ENCODE data around the gene NEUROG1. TPM values are rescaled to one million over a fixed set of nuclear protein-coding genes. Genes with fewer than 3 reads are reported as not detected.

The NEUROG1 gene
- polyA plus RNA-seq, 1 experiment = not detected

DNA sequence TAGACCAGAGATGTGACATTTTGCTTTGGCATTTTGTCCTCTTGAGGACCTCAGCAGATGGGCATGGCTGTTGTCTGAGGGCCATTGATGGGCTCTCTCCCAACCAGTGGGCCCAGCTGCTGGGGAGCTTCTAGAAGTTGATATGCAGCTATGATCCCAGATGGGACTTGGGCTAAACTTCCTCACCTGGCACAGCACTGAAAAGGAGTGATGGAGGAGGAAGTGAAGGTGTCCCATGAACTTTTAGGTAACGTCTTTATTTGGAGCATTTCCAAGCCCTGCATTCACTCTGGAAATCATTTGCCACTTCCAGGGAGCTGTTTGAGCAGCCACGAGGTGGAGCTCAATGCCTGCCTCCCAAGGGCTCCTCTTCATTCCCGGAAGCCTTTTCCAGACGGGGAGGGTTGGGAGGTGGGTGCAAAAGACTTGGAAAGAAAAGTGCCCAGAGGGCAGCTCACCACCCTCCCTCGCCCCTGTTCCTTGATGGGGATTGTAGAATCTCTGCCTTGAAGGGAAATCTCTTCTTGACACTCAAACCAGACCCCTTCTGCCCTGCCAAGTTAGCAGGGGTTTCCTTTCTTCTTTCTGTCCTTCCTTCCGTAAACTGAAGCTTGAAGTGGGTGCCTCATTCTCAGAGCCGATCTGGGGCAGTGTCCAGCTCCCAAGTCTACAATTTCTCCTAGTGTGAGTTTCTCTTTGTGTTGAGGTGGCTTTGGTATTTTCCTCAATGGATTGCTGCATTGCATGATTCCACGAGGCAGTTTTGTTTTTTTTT, 18.1 kb upstream of the NEUROG1 start:
- TF ChIP-seq CTCF (IDR thresholded peaks at IDR 0.05; ENCODE audit: low read depth, low read length) = peak; percentile 44
- Histone ChIP-seq H3K27ac (ENCODE audit: low read depth, low read length) (no peak overlapping the region), H3K4me3 (ENCODE audit: low read depth, low read length) (peak overlapping the region; percentile 20), H3K9me3 (ENCODE audit: control insufficient read depth, insufficient read depth, low read length) (no peaks in the 10 kb centered on the region), H3K27me3 (ENCODE audit: control insufficient read depth, insufficient read depth, low read length) (peaks cover 47% of the 10 kb centered on the region)
- POLR2A ChIA-PET = no interaction called here
- no peak for DNase-seq (ENCODE audit: low read depth, low spot score)
- CTCF ChIA-PET = interaction anchor here (0.6 to 26.4 kb wide), 10 partner anchors 7 to 277 kb away, joined by 3 to 1313 read pairs (median 5); no protein-coding TSS in a partner anchor

DNA sequence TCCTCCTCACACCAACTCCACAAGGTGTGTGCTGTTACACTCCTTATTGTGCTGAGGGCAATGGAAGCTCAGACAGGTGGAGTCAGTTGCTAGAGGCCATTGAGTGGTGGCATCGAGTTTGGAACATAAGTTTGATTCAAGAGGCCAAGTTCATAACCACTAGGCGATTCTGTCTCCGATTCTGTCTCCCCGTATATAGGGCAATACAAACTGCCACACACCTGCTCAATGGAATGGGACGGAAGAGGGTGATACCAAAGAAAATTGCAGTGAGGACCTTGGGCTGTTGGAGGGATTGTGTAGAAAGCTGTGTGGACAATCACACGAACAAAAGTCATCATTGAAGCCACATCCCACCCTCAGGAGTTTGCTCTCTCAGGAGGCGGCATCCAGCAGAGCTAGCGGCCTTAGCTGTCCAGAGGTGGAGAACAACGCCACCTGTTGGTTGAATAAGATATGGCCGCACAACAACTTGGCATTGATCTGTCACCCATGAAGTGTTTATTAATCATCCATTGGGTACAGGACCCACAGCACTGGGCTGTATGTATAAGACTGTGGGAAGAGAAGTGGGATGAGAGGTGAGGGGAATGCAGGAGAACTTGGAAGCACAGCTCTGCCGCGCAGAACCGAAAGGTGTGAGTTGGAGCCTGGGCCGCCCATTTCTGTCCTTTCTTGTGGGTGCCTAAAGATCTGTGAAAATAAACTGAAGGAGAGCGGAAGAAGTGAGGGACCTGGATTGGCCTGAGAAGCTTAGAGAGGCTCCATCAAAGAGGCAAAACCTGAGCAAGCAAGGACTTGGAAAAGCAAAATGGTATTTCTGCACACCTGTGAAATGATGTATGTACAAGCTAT, 16.1 kb upstream of the NEUROG1 start:
- peak; percentile 88 for TF ChIP-seq CTCF (IDR thresholded peaks at IDR 0.05; ENCODE audit: low read depth, low read length)
- CTCF ChIA-PET = interaction anchor here (0.7 to 26.4 kb wide), 24 partner anchors 9 to 279 kb away, joined by 3 to 1313 read pairs (median 6); no protein-coding TSS in a partner anchor
- H3K4me3 ChIP-seq (ENCODE audit: low read depth, low read length) = no peak overlapping the region
- H3K9me3 ChIP-seq (ENCODE audit: control insufficient read depth, insufficient read depth, low read length) = no peaks in the 10 kb centered on the region
- POLR2A ChIA-PET = interaction anchor here (0.7 to 1.1 kb wide), 2 partner anchors 57 to 85 kb away, joined by 3 to 5 read pairs; no protein-coding TSS in a partner anchor
- no peak overlapping the region for H3K27ac ChIP-seq (ENCODE audit: low read depth, low read length)
- DNase-seq (ENCODE audit: low read depth, low spot score) = peak; percentile 38
- peaks cover 56% of the 10 kb centered on the region for H3K27me3 ChIP-seq (ENCODE audit: control insufficient read depth, insufficient read depth, low read length)

DNA sequence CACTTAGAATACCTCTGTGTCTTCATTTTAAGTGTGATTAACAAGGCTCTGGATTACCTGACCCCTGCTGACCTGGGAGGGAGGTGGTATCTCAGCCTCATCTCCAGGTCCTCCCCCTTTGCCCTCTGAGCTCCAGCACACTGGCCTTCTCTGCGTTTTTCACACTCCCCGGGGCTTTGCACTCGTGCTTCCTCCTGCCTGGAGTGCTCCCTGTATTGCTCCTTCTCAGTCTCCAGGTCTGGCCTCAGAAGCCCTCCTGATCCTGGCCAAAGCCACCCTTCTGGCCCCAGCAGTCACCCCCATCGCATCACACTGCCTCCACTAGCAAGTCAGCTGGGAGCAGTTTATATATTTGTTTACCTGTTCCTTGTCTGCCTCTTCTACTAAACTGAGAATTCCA, 13.6 kb upstream of the NEUROG1 start:
- no peak overlapping the region for H3K4me3 ChIP-seq (ENCODE audit: low read depth, low read length)
- TF ChIP-seq CTCF (IDR thresholded peaks at IDR 0.05; ENCODE audit: low read depth, low read length) = no peak
- ChIA-PET POLR2A (interaction anchor here (1.2 kb wide), 1 partner anchor 83 kb away, joined by 3 read pairs; no protein-coding TSS in a partner anchor), CTCF (interaction anchor here (3.9 to 26.4 kb wide), 4 partner anchors 11 to 82 kb away, joined by 22 to 1313 read pairs (median 136); no protein-coding TSS in a partner anchor)
- H3K27me3 ChIP-seq (ENCODE audit: control insufficient read depth, insufficient read depth, low read length) = peaks cover 68% of the 10 kb centered on the region
- no peaks in the 10 kb centered on the region; the same call in 1 of the 2 replicates for H3K9me3 ChIP-seq (ENCODE audit: control insufficient read depth, insufficient read depth, low read length)
- no peak overlapping the region for H3K27ac ChIP-seq (ENCODE audit: low read depth, low read length)
- no peak for DNase-seq (ENCODE audit: low read depth, low spot score)

- no peaks in the 10 kb centered on the region; the same call in 1 of the 2 replicates for H3K9me3 ChIP-seq (ENCODE audit: control insufficient read depth, insufficient read depth, low read length)
- peaks cover 74% of the 10 kb centered on the region for H3K27me3 ChIP-seq (ENCODE audit: control insufficient read depth, insufficient read depth, low read length)
- ChIA-PET CTCF (interaction anchor here (8.9 to 26.4 kb wide), 3 partner anchors 13 to 80 kb away, joined by 91 to 1313 read pairs (median 182); no protein-coding TSS in a partner anchor), POLR2A (no interaction called here)
- H3K4me3 ChIP-seq (ENCODE audit: low read depth, low read length) = no peak overlapping the region
- H3K27ac ChIP-seq (ENCODE audit: low read depth, low read length) = no peak overlapping the region
- DNase-seq (ENCODE audit: low read depth, low spot score) = no peak
- TF ChIP-seq CTCF (IDR thresholded peaks at IDR 0.05; ENCODE audit: low read depth, low read length) = no peak
Measured at GRCh38 chr5:135547590-135548254, 12.0 kb upstream of the NEUROG1 start.
